Measurements from ENCODE around the gene HSD11B2.
"Not testable (repeated sequence)": the region's sequence is repeated elsewhere in the genome, so short reads cannot be mapped to it uniquely, and the experiment has no call there.

HSD11B2 gene

GRCh38 chr16:67413978-67414911, 16.7 kb upstream of the HSD11B2 start:
- DNase-seq (ENCODE audit: low read depth in 1 of 2, low spot score in 1 of 2), result no peak

- DNase-seq (ENCODE audit: low read depth in 1 of 2, low spot score in 1 of 2), result not testable (repeated sequence)
Observed at GRCh38 chr16:67415421-67415820, 15.5 kb upstream of the HSD11B2 start.

GRCh38 chr16:67415872-67416793, 14.8 kb upstream of the HSD11B2 start, which contains the start of gene ZDHHC1:
TSS of gene ZDHHC1 (minus strand) at chr16:67416477. CDS start at chr16:67407775, 8,702 bp downstream.
- DNase-seq (ENCODE audit: low read depth in 1 of 2, low spot score in 1 of 2), result peak in 1 of 2 donors; percentile 33

GRCh38 chr16:67417333-67418061, 13.4 kb upstream of the HSD11B2 start:
- DNase-seq (ENCODE audit: low read depth in 1 of 2, low spot score in 1 of 2), result no peak

GRCh38 chr16:67419502-67419901, 11.4 kb upstream of the HSD11B2 start:
- DNase-seq (ENCODE audit: low read depth in 1 of 2, low spot score in 1 of 2), result no peak

- DNase-seq (ENCODE audit: low read depth in 1 of 2, low spot score in 1 of 2), result no peak
Observed at GRCh38 chr16:67419931-67420330, 11.0 kb upstream of the HSD11B2 start.

GRCh38 chr16:67421030-67421429, 9.9 kb upstream of the HSD11B2 start:
- DNase-seq (ENCODE audit: low read depth in 1 of 2, low spot score in 1 of 2), result no peak

- no peak for DNase-seq (ENCODE audit: low read depth in 1 of 2, low spot score in 1 of 2)
Observed at GRCh38 chr16:67423015-67423414, 7.9 kb upstream of the HSD11B2 start.

GRCh38 chr16:67423611-67424260, 7.2 kb upstream of the HSD11B2 start:
- no peak for DNase-seq (ENCODE audit: low read depth in 1 of 2, low spot score in 1 of 2)

- no peak for DNase-seq (ENCODE audit: low read depth in 1 of 2, low spot score in 1 of 2)
Observed at GRCh38 chr16:67424261-67424615, 6.7 kb upstream of the HSD11B2 start.

- no peak for DNase-seq (ENCODE audit: low read depth in 1 of 2, low spot score in 1 of 2)
Observed at GRCh38 chr16:67425061-67425460, 5.9 kb upstream of the HSD11B2 start.

GRCh38 chr16:67425580-67425979, 5.3 kb upstream of the HSD11B2 start:
- no peak for DNase-seq (ENCODE audit: low read depth in 1 of 2, low spot score in 1 of 2)

- no peak for DNase-seq (ENCODE audit: low read depth in 1 of 2, low spot score in 1 of 2)
Observed at GRCh38 chr16:67426022-67426421, 4.9 kb upstream of the HSD11B2 start.

- no peak for DNase-seq (ENCODE audit: low read depth in 1 of 2, low spot score in 1 of 2)
Observed at GRCh38 chr16:67426950-67427349, 4.0 kb upstream of the HSD11B2 start.

GRCh38 chr16:67428146-67428731, 2.7 kb upstream of the HSD11B2 start:
- peak in 1 of 2 donors; percentile 21 for DNase-seq (ENCODE audit: low read depth in 1 of 2, low spot score in 1 of 2)

- DNase-seq (ENCODE audit: low read depth in 1 of 2, low spot score in 1 of 2), result no peak
Observed at GRCh38 chr16:67429053-67429798, 1.7 kb upstream of the HSD11B2 start.

GRCh38 chr16:67429799-67430503, 970 bp upstream of the HSD11B2 start:
- DNase-seq (ENCODE audit: low read depth in 1 of 2, low spot score in 1 of 2), result no peak

GRCh38 chr16:67430504-67430976, 381 bp upstream of the HSD11B2 start:
- DNase-seq (ENCODE audit: low read depth in 1 of 2, low spot score in 1 of 2), result no peak
